Measurements from ENCODE around the gene GUCY1A2.

Gene GUCY1A2

GRCh38 chr11:106920899-106921509 is 97.3 kb downstream of the GUCY1A2 start:
- TF ChIP-seq CTCF (IDR thresholded peaks at IDR 0.05; ENCODE audit: unreplicated experiment in 3 of 3) = no peak
- Mint-ChIP-seq H3K9me3 (no peaks in the 10 kb centered on the region), H3K36me3 (ENCODE audit: low read depth) (no peaks in the 10 kb centered on the region), H3K27me3 (ENCODE audit: low read depth) (no peaks in the 10 kb centered on the region), H3K4me3 (no peak overlapping the region), H3K27ac (no peak overlapping the region), H3K4me1 (no peaks in the 10 kb centered on the region)

GRCh38 chr11:106917973-106918372 is 100.3 kb downstream of the GUCY1A2 start:
- no peaks in the 10 kb centered on the region for H3K36me3 Mint-ChIP-seq (ENCODE audit: low read depth)
- no peaks in the 10 kb centered on the region for H3K4me1 Mint-ChIP-seq

GRCh38 chr11:106914409-106914808 is 103.9 kb downstream of the GUCY1A2 start:
- H3K27me3 Mint-ChIP-seq (ENCODE audit: low read depth) = no peaks in the 10 kb centered on the region
- TF ChIP-seq CTCF (IDR thresholded peaks at IDR 0.05; ENCODE audit: unreplicated experiment in 3 of 3) = no peak
- no peaks in the 10 kb centered on the region for H3K4me1 Mint-ChIP-seq
- H3K4me3 Mint-ChIP-seq = no peak overlapping the region
- no peaks in the 10 kb centered on the region for H3K36me3 Mint-ChIP-seq (ENCODE audit: low read depth)
- H3K9me3 Mint-ChIP-seq = no peaks in the 10 kb centered on the region
- no peak overlapping the region for H3K27ac Mint-ChIP-seq

More at GRCh38 chr11:106917973-106918372, 100.3 kb downstream of the GUCY1A2 start:
- H3K27me3 Mint-ChIP-seq (ENCODE audit: low read depth) = no peaks in the 10 kb centered on the region
- no peaks in the 10 kb centered on the region for H3K9me3 Mint-ChIP-seq
- no peak overlapping the region for H3K27ac Mint-ChIP-seq
- H3K4me3 Mint-ChIP-seq = no peak overlapping the region
- peak in 2 of 3 experiments; percentile 10 to 11 for TF ChIP-seq CTCF (IDR thresholded peaks at IDR 0.05; ENCODE audit: unreplicated experiment in 3 of 3)

GRCh38 chr11:106913141-106913540 is 105.1 kb downstream of the GUCY1A2 start:
- H3K4me3 Mint-ChIP-seq = no peak overlapping the region
- no peak overlapping the region for H3K27ac Mint-ChIP-seq
- H3K9me3 Mint-ChIP-seq = no peaks in the 10 kb centered on the region
- H3K4me1 Mint-ChIP-seq = no peaks in the 10 kb centered on the region
- no peaks in the 10 kb centered on the region for H3K36me3 Mint-ChIP-seq (ENCODE audit: low read depth)
- H3K27me3 Mint-ChIP-seq (ENCODE audit: low read depth) = no peaks in the 10 kb centered on the region
- no peak for TF ChIP-seq CTCF (IDR thresholded peaks at IDR 0.05; ENCODE audit: unreplicated experiment in 3 of 3)

- no peak overlapping the region for H3K27ac Mint-ChIP-seq
- H3K4me3 Mint-ChIP-seq = no peak overlapping the region
- no peak for TF ChIP-seq CTCF (IDR thresholded peaks at IDR 0.05; ENCODE audit: unreplicated experiment in 3 of 3)
- no peaks in the 10 kb centered on the region for H3K4me1 Mint-ChIP-seq
- no peaks in the 10 kb centered on the region for H3K36me3 Mint-ChIP-seq (ENCODE audit: low read depth)
- H3K9me3 Mint-ChIP-seq = peaks cover 3% of the 10 kb centered on the region
- no peaks in the 10 kb centered on the region for H3K27me3 Mint-ChIP-seq (ENCODE audit: low read depth)
Observed at GRCh38 chr11:106904826-106905225, 113.5 kb downstream of the GUCY1A2 start.

- no peak for TF ChIP-seq CTCF (IDR thresholded peaks at IDR 0.05; ENCODE audit: unreplicated experiment in 3 of 3)
- no peak overlapping the region for H3K4me3 Mint-ChIP-seq
- no peaks in the 10 kb centered on the region for H3K4me1 Mint-ChIP-seq
- no peaks in the 10 kb centered on the region for H3K27me3 Mint-ChIP-seq (ENCODE audit: low read depth)
- H3K9me3 Mint-ChIP-seq = no peaks in the 10 kb centered on the region
- no peaks in the 10 kb centered on the region for H3K36me3 Mint-ChIP-seq (ENCODE audit: low read depth)
- no peak overlapping the region for H3K27ac Mint-ChIP-seq
Observed at GRCh38 chr11:106889718-106890117, 128.6 kb downstream of the GUCY1A2 start.

Measured in nephron (organoid).